Uterus (tissue), 4 donors: Measurements from ENCODE around the gene BPTF. TPM values are rescaled to one million over a fixed set of nuclear protein-coding genes. Genes with fewer than 3 reads are reported as not detected.
A peak's percentile ranks its signal among the peaks of the same experiment; 100 is the strongest.
"Not testable (repeated sequence)": the region's sequence is repeated elsewhere in the genome, so short reads cannot be mapped to it uniquely, and the experiment has no call there.

Experiments
- DNase-seq, 2 donors: peaks; one replicate each; pipeline ENCODE4 v3.0.0-alpha.2; 2019 to 2020
- H3K27ac ChIP-seq, 2 donors: fragments of 200-600 bp; sonication (generic); 1 replicate in 1 of 2; 2 replicates in 1 of 2; pipeline ENCODE4 v1.5.1; 2016 to 2018
- H3K27me3 ChIP-seq, 2 donors: fragments of 200-600 bp; sonication (generic); one replicate each; pipeline ENCODE4 v1.5.1; 2018 to 2019; ENCODE audit warnings: control low read depth in 1 of 2
- H3K36me3 ChIP-seq, 2 donors: fragments of 200-600 bp; sonication (generic); one replicate each; pipeline ENCODE4 v1.5.1; 2019; ENCODE audit warnings: control low read depth in 1 of 2
- H3K4me1 ChIP-seq, 2 donors: fragments of 200-600 bp; sonication (generic); one replicate each; pipeline ENCODE4 v1.5.1; 2018 to 2019; ENCODE audit warnings: control low read depth in 1 of 2
- H3K4me3 ChIP-seq, 2 donors: fragments of 200-600 bp; sonication (generic); 1 replicate in 1 of 2; 2 replicates in 1 of 2; pipeline ENCODE4 v1.5.1; 2018 to 2019; ENCODE audit warnings: mild to moderate bottlenecking in 1 of 2
- H3K9me3 ChIP-seq, 2 donors: fragments of 200-600 bp; sonication (generic); one replicate each; pipeline ENCODE4 v1.5.1; 2019; ENCODE audit warnings: control low read depth in 1 of 2
- POLR2A ChIP-seq, 2 donors: fragments of 450-650 bp; IDR thresholded peaks; one replicate each; pipeline ENCODE4 v1.6.1; 2016; ENCODE audit warnings: antibody characterized with exemption in 2 of 2, mild to moderate bottlenecking in 1 of 2, moderate library complexity in 1 of 2
- intact Hi-C: fragments of 100-400 bp; cut with DNase I; formaldehyde crosslinking; loops from one replicate; pipeline ENCODE4 v1.15.1; 2023; ENCODE audit warnings: low total_unique reads
- total RNA-seq, 4 donors: library from RNA; depleted of rRNA in 3 of 4; stranded (reverse); fragments of >200 nt in 3 of 4; gene quantifications; one replicate each; pipeline versions ENCODE4 v1.1.0 to v1.2.4, GENCODE V29; 2014 to 2023
- TF ChIP-seq, protein P1 (sequence below), 4 experiments: fragments of 200-600 bp in 2 of 4; fragments of 450-650 bp in 2 of 4; sonication (generic) in 2 of 4; IDR thresholded peaks; one replicate each; pipeline ENCODE4 v1.5.1; 2016 to 2019; ENCODE audit warnings: antibody characterized with exemption in 4 of 4, mild to moderate bottlenecking in 2 of 4, moderate library complexity in 1 of 4
- donor health status: DM: yes; HTN: yes; CAD: no.

BPTF gene
- total RNA-seq, 4 donors from 2014 or later, result 67.6 to 183 (median 117) TPM

DNA sequence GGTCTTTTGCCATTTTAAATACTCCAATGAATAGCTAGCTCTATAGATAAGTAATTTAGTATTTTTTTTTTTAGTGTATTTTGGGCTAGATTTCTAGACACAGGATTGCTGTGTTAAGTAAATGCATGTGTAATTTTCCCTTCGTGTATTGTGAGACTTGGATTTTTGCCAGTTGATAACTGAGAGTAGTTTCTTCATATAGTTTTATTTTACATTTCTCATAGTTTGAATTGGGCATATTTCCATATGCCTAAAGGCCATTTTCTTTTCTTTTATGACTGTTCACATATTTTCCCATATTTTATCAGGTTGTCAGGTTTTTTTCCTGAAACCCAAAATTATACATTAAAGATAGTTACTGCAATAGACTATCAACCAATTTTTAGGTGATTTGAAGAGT, 59.4 kb downstream of the BPTF start:
- no peak overlapping the region for H3K4me3 ChIP-seq
- no peaks in the 10 kb centered on the region for H3K4me1 ChIP-seq
- no peak for DNase-seq
- TF ChIP-seq, protein P1, sequence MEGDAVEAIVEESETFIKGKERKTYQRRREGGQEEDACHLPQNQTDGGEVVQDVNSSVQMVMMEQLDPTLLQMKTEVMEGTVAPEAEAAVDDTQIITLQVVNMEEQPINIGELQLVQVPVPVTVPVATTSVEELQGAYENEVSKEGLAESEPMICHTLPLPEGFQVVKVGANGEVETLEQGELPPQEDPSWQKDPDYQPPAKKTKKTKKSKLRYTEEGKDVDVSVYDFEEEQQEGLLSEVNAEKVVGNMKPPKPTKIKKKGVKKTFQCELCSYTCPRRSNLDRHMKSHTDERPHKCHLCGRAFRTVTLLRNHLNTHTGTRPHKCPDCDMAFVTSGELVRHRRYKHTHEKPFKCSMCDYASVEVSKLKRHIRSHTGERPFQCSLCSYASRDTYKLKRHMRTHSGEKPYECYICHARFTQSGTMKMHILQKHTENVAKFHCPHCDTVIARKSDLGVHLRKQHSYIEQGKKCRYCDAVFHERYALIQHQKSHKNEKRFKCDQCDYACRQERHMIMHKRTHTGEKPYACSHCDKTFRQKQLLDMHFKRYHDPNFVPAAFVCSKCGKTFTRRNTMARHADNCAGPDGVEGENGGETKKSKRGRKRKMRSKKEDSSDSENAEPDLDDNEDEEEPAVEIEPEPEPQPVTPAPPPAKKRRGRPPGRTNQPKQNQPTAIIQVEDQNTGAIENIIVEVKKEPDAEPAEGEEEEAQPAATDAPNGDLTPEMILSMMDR (IDR thresholded peaks at IDR 0.05), result no peak
- TF ChIP-seq POLR2A (IDR thresholded peaks at IDR 0.05), result no peak
- H3K27ac ChIP-seq, result no peak overlapping the region
- H3K27me3 ChIP-seq, result no peaks in the 10 kb centered on the region
- no peaks in the 10 kb centered on the region for H3K36me3 ChIP-seq
- H3K9me3 ChIP-seq, result no peaks in the 10 kb centered on the region
- intact Hi-C loops, result no loop called here

- TF ChIP-seq, protein P1 (IDR thresholded peaks at IDR 0.05), result peak in 1 of 4 experiments; percentile 15
- no peak for TF ChIP-seq POLR2A (IDR thresholded peaks at IDR 0.05)
- Histone ChIP-seq H3K36me3 (no peaks in the 10 kb centered on the region), H3K27me3 (no peaks in the 10 kb centered on the region), H3K4me3 (no peak overlapping the region), H3K27ac (peak overlapping the region in 1 of 2 donors; percentile 39), H3K9me3 (no peaks in the 10 kb centered on the region), H3K4me1 (no peaks in the 10 kb centered on the region)
- intact Hi-C loops, result no loop called here
- peak in 1 of 2 donors; percentile 27 for DNase-seq
These were observed 66.3 kb downstream of the BPTF start for GRCh38 chr17:67891481-67892119.

GRCh38 chr17:67902511-67903231, 77.4 kb downstream of the BPTF start:
- no peaks in the 10 kb centered on the region for H3K9me3 ChIP-seq
- no peaks in the 10 kb centered on the region for H3K27me3 ChIP-seq
- H3K4me1 ChIP-seq, result no peaks in the 10 kb centered on the region
- TF ChIP-seq, protein P1 (IDR thresholded peaks at IDR 0.05), result no peak
- no peak for TF ChIP-seq POLR2A (IDR thresholded peaks at IDR 0.05)
- no peak overlapping the region for H3K4me3 ChIP-seq
- no peak for DNase-seq
- H3K27ac ChIP-seq, result no peak overlapping the region
- intact Hi-C loops, result no loop called here
- H3K36me3 ChIP-seq, result no peaks in the 10 kb centered on the region

DNA sequence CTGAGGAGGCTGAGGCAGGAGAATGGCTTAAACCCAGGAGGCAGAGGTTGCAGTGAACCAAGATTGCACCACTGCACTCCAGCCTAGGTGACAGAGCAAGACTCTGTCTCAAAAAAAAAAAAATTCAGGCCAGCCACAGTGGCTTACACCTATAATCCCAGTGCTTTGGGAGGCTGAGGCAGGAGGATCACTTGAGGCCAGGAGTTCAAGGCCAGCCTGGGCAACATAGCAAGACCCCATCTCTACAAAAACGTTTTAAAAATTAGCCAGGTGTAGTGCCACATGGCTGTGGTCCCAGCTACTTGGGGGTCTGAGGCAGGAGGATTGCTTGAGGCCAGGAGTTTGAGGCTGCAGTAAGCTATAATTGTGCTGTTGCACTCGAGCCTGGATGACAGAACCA, 80.0 kb downstream of the BPTF start:
- DNase-seq, H3K27me3 ChIP-seq, H3K9me3 ChIP-seq, H3K4me3 ChIP-seq, intact Hi-C loops, H3K36me3 ChIP-seq, H3K27ac ChIP-seq, H3K4me1 ChIP-seq: not testable (repeated sequence)

DNA sequence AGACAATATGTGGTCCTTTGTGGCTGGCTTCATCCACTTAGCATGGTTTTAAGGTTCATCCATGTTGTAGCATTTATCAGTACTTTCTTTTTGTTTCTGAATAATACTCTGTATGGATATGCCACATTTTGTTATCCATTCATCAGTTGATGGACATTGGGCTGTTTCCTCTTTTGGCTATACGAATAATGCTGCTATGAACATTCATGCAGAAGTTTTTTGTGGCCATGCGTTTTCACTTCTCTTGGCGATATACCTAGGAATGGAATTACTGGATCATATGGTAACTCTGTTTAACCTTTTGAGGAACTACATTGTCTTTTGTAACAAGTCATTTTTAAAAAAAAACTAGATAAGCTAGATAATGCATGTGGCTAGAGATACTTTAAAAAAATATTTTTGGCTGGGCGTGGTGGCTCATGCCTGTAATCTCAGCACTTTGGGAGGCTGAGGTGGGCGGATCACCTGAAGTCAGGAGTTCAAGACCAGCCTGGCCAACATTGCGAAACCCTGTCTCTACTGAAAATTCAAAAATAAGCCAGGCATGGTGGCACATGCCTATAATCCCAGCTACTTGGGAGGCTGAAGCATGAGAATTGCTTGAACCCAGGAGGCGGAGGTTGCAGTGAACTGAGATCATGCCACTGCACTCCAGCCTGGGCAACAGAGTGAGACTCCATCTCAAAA, 85.0 kb downstream of the BPTF start:
- H3K36me3 ChIP-seq, DNase-seq, H3K4me1 ChIP-seq, intact Hi-C loops, H3K27ac ChIP-seq, H3K4me3 ChIP-seq, H3K27me3 ChIP-seq, H3K9me3 ChIP-seq: not testable (repeated sequence)
